Astrocyte (in vitro differentiated cells and primary cell): ENCODE results near the gene SCLY.

ENCODE experiments used
- CTCF ChIP-seq: IDR thresholded peaks from 2 replicates; pipeline ENCODE4 v1.5.1; 2011; ENCODE audit warnings: low read depth, mild to moderate bottlenecking, inconsistent platforms, low read length, moderate library complexity; ENCODE audit not compliant: insufficient read depth
- EZH2 ChIP-seq: IDR thresholded peaks from 2 replicates; pipeline ENCODE4 v1.6.1; 2012; ENCODE audit warnings: mild to moderate bottlenecking, low read length, inconsistent platforms; ENCODE audit not compliant: insufficient read depth

DNA sequence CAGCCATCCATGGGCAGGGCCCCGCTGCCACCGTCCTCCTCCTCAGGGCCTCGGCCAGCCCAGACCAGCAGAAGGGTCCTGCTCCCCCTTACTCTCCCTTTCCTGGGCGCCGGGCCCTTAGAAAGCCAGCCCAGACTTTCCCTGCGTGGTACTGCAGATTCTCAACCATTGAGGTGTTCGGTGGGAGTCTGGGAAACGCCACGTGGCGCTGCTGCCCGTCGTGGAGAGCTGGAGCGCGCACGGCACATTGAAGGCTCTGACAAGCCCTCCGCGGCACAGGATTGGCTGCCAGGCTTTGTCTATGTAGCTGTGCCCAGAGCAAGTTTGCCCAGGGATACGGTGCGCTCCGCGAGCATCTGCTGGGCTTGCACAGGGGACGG lies 67.2 kb downstream of the SCLY start:
- no peak for TF ChIP-seq CTCF
- TF ChIP-seq EZH2: no peak
